Fibroblast of villous mesenchyme (primary cell): ENCODE measurements around the gene ACHE. TPM values are rescaled to one million over a fixed set of nuclear protein-coding genes. Genes with fewer than 3 reads are reported as not detected.
"Not testable (repeated sequence)": the region's sequence is repeated elsewhere in the genome, so short reads cannot be mapped to it uniquely, and the experiment has no call there.

ENCODE experiments used
- DNase-seq: peaks from one replicate; pipeline ENCODE4 v3.0.0-alpha.2; 2010; ENCODE audit warnings: low read depth
- H3K4me3 ChIP-seq: 2 replicates; pipeline ENCODE4 v1.5.1; 2011; ENCODE audit warnings: low read depth, mild to moderate bottlenecking, low read length
- CTCF ChIP-seq: IDR thresholded peaks from 2 replicates; pipeline ENCODE4 v1.5.1; 2012; ENCODE audit warnings: low read depth, mild to moderate bottlenecking, low read length; ENCODE audit not compliant: insufficient read depth
- total RNA-seq: library from RNA; depleted of rRNA; stranded (reverse); fragments of >200 nt; gene quantifications from 2 replicates; pipeline ENCODE4 v1.2.3, GENCODE V29; 2012

The ACHE gene
- total RNA-seq, 1 donor: not detected

DNA sequence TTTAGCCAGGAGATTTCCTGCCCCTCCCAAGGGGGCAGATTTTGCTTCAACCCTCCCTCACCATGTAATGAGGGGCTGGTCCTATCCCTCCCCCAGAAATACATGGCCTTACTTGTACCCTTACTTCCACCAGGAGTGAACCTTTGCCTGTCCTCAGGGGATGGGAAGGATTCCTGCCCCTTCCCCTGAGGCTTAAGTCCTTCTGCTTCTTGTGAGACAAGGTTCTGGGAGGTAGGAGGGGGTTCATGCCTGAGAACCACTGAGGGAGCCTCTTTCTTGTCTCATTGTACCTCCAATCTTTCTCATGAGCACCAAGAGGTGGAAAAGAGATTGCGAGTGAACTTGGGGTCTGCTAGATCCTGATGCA is 34.1 kb upstream of the ACHE start:
- no peak overlapping the region for H3K4me3 ChIP-seq
- no peak for TF ChIP-seq CTCF
- no peak for DNase-seq

GRCh38 chr7:100923616-100924015 is 27.9 kb upstream of the ACHE start:
- DNase-seq, H3K4me3 ChIP-seq: not testable (repeated sequence)

- no peak for TF ChIP-seq CTCF
- DNase-seq: no peak
- no peak overlapping the region for H3K4me3 ChIP-seq
These were observed 25.4 kb upstream of the ACHE start for GRCh38 chr7:100921039-100921438.

DNA sequence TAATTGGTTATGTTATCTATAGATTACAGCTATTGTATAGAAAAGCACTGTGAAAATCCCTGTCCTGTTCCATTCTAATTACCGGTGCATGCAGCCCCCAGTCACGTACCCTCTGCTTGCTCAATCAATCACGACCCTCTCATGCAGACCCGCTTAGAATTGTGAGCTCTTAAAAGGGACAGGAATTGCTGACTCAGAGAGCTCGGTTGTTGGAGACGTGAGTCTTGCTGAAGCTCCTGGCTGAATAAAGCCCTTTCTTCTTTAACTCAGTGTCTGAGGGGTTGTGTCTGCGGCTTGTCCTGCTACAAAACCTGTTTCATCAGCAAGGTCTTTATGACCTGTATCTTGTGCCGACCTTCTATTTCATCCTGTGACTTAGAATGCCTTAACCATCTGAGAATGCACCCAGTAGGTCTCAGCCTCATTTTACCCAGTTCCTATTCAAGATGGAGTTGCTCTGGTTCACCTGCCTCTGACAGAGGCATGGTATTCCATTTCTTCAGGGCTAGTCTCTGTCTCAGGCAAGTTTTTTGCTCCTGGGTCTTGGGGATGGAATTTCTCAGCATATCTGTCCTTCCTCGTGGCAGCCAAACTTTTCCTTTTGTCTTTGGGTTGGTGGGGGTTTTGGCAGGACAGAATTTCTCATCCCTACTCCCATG is 24.2 kb upstream of the ACHE start:
- H3K4me3 ChIP-seq, DNase-seq: not testable (repeated sequence)

DNA sequence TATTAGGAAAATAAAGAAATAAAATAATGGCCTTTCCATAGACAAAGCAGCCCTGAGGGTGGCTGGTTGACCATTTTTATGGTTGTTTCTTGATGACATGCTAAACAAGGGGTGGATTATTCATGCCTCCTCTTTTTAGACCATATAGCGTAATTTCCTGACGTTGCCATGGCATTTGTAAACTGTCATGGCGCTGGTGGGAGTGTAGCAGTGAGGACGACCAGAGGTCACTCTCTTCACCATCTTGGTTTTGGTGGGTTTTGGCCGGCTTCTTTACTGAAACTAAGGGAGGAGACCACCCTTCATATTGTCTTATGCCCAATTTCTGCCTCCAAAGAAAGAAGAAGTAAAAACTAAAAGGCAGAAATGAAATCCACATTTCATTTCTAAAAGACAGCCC is 23.6 kb upstream of the ACHE start:
- not testable (repeated sequence) for DNase-seq, H3K4me3 ChIP-seq

GRCh38 chr7:100914879-100915447 is 19.3 kb upstream of the ACHE start:
- TF ChIP-seq CTCF: no peak
- DNase-seq: no peak
- H3K4me3 ChIP-seq: no peak overlapping the region

DNA sequence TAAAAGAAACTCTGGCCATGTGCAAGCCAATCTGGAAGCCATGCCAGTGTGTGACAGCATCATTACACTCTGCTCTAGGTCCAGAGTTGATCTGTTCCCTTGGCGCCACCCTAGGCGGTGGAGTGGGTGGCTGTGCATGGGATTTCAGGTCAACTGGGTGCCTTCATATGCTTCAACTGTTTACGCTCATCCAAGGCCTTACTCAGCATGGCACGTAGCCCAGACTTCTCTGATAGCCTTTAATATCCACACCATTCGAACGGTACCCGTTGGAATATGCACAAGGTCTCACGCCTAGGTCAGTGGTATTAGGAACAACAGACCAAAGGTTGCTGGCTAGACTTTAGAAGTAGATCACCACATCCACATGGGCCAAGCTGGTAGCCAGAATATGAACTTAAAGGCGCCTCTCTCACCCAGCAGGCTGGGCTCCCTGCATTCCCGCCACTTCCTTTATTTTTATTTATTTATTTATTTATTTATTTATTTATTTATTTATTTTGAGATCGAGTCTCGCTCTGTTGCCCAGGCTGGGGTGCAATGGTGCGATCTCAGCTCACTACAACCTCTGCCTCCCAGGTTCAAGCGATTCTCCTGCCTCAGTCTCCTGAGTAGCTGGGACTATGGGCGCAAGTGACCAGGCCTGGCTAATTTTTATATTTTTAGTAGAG is 18.7 kb upstream of the ACHE start:
- no peak for DNase-seq
- TF ChIP-seq CTCF: no peak
- no peak overlapping the region for H3K4me3 ChIP-seq

- no peak for DNase-seq
- H3K4me3 ChIP-seq: no peak overlapping the region
- TF ChIP-seq CTCF: no peak
These were observed 15.8 kb upstream of the ACHE start for GRCh38 chr7:100911484-100911883.

DNA sequence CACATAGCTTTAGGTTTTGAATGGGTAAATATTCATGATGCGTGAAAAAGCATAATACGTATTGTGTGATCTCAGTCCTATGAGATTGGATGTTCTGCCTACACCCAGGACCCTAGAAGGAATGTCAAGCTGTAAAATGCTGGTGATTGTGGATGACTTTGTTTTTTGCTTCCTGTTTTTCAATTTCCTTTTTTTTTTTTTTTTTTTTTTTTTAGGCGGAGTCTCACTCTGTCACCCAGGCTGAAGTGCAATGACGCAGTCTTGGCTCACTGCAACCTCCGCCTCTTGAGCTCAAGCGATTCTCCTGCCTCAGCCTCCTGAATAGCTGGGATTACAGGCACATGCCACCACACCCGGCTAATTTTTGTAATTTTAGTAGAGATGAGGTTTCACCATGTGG is 14.8 kb upstream of the ACHE start:
- H3K4me3 ChIP-seq, DNase-seq: not testable (repeated sequence)
